Mesenteric fat pad (tissue), 1 donor: Measurements from ENCODE around the gene UCKL1. TPM values are rescaled to one million over a fixed set of nuclear protein-coding genes. Genes with fewer than 3 reads are reported as not detected.
"Not testable (repeated sequence)": the region's sequence is repeated elsewhere in the genome, so short reads cannot be mapped to it uniquely, and the experiment has no call there.

Source experiments
- DNase-seq: peaks from one replicate; pipeline ENCODE4 v3.0.0-alpha.2; 2020; ENCODE audit warnings: low spot score
- total RNA-seq: library from RNA; stranded (reverse); fragmentation: NEBNext Ultra II Directional; extraction: Animal tissue kit (Norgen Biotek cat#: 25700); gene quantifications from one replicate; pipeline ENCODE4 v1.2.1, GENCODE V29; 2021
- donor health status: DM: yes; HTN: yes; CAD: no.

UCKL1 gene
- total RNA-seq, 1 donor from 2014 or later = 36.0 TPM

DNA sequence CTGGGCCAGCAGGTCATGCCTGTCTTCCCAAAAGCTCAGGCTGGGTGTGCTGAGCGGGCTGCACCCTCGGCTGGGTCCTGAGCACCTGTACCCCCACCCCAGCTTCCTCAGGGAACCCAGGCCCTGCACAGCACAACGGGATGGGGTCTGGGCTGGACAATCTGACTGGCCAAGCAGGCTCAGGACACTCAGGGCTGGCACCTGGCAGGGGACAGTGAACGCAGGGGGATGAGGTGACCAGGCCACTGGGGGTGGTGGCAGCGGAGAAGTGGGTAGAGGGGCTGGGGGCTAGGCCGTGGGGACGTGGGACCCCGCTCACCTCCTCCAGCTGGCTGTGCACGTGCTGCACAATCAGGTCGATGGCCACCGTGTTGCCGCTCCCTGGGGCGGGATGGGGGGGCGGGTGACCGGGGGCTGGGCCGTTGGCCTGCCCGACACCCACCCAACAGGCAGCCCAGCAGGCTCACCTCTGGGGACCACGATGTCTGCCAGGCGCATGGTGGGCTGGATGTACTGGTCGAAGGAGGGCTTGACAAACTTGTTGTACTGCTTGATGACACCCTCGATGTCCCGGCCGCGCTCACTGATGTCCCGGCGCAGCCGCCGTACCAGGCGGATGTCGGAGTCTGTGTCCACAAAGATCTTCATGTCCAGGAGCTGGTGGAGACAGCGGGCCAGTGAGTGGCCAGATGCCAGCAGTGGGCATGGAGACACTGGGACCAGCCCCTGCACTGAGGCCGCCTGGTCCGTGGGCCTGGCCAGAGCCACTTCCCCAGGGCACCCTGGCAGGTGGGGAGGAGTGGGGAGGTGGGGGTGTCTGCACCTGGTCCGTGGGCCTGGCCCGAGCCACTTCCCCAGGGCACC lies 11.9 kb downstream of the UCKL1 start:
- DNase-seq = no peak

GRCh38 chr20:63943808-63944077 lies 12.5 kb downstream of the UCKL1 start:
- DNase-seq = no peak

DNA sequence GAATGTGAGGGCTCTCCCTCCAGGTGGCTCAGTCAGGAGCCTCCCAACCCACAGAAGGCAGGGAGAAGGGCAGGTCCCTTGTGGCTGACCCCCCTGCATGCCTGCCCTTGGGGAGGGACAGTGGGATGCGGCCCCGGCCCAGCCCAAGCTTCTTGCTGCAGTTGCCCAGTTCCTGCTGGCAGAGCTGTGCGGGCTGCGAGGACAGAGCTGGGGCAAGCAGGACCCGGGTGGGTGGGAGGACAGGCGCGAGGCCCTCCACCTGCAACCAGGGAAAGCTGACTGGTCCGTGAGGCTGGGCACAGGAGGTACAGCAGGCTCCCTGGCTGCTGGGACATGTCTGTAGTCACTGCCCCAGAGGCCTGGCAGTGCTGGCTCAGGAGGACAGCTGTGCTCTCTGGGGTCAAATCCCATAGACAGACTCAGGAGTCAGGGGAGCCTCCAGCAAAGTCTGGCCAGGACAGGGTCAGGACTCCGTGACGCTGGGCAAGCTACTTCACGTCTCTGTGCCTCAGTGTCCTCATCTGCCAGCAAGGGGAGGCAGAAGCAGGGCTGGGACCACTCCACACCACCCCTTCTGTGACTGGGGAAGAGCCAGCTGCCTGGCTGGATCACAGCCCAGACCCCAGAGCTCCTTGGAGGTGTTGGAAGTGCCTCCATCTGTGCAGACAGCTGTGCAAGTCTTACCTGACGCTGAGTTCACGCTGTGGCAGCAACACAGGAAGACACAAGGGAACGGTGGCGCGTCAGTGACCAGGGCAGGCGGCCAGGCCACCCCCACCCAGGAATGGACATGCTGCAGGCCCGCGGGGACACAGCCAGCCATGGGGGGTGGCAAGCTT lies 13.0 kb downstream of the UCKL1 start:
- DNase-seq = no peak

- no peak for DNase-seq
These were observed 13.8 kb downstream of the UCKL1 start for GRCh38 chr20:63942250-63942951.

- DNase-seq = no peak
These were observed 14.7 kb downstream of the UCKL1 start for GRCh38 chr20:63941282-63942081.

GRCh38 chr20:63940472-63941266 lies 15.5 kb downstream of the UCKL1 start:
- no peak for DNase-seq

GRCh38 chr20:63940071-63940471 lies 16.1 kb downstream of the UCKL1 start:
- no peak for DNase-seq

DNA sequence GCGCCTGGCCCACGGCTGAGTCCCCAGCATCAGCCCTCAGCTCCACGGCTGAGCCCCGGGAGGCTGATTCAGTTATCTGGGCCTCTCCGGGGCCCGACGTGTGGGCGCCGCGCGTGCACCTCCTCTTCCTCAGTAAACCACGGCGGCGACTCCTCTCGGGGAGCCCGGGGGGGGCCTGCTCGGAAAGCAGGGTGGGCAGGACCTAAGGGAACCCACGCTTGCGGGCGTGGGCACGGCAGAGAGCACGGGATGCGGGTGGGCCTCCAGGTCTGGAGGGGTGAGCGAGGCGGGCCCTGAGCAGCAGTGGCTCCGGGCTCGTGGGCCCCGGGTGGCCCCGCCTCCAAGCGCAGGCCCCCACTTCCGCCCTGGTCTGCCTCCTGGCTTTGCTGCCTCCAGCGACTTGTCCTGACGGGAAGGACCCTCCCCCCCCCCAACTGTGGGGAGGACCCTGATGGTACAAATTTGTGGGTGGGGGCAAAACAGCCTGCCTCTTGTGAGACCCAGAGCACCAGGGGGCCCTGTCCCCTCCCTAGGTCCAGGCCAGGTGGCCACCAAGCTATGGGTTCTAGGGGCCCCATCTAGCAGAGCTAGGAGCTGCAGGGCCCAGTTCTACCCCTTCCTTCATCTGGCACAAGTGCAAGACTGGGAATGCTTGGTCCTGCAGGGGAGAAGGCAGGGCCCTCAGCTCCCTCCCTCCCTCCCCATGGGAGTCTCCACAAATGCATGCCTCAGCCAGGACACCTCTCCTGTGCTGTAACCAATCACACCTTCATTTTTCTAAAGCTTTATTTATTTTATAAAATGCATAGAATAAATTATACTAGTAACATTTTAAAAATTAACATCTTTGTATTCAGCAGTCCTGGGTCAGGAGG lies 16.9 kb downstream of the UCKL1 start:
- DNase-seq = no peak

DNA sequence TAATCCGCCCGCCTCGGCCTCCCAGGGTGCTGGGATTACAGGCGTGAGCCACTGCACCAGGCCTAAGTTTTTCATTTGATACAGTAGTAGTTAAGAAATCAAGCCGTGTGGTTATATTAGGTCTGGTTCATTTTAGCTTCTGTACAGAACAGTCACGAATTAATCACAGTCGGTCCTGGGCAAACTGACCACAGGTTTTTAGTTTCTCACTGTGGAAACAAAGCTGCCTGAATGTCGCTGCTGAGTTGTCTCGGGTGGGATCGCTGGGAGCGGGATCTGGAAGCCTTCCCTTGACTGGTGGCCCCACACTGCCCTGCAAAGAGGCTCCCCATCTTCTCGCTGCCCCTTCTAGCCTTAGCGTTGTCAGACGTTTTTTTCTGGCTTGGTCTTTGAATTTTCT lies 18.6 kb downstream of the UCKL1 start:
- no peak for DNase-seq

- DNase-seq = no peak
These were observed 20.8 kb downstream of the UCKL1 start for GRCh38 chr20:63935447-63935846.

- DNase-seq = no peak
These were observed 21.7 kb downstream of the UCKL1 start for GRCh38 chr20:63934271-63935068.

DNA sequence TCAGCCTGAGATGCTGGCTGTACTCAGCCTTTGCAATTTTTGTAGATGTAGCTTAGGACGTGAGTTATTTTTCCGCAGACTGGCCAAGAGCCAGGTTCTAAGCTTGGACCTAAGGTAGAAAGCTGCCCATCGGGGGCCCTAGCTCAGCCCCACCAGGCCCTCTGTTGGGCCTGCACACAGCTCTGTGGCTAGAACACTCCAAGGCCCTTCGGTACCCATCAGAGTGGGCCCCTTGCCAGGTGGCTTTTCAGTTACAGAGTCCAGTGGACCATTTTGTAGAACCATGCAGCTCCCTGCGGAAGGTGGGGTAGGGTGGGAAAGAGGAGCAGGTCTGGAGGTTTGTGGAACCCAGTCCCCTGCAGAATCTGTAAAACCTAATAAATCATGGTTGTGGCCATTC lies 22.6 kb downstream of the UCKL1 start:
- no peak for DNase-seq

DNA sequence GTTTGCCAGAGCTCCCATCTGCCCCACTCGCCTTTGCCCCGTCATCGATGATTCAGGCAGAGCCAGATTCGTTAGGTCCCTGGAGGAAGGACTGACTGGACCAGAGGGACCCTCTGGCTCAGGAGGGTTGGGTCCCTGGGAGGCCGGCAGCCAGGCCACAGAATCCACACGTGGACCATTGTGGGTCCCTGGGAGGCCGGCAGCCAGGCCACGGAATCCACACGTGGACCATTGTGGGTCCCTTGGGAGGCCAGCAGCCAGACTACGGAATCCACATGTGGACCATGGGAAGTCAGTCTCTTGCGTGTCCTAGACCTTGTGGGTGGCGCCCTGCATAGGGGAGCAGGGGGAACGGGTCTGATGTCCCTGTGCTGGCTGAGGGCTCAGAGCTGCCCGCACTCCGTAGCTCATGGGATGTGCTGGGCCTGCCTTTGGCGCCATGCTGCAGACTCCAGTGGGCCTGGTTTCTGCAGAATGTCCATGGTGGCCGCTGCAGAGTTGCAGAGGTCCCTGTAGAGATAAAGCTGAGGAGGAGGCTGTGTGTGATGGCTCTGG lies 23.5 kb downstream of the UCKL1 start:
- no peak for DNase-seq

DNA sequence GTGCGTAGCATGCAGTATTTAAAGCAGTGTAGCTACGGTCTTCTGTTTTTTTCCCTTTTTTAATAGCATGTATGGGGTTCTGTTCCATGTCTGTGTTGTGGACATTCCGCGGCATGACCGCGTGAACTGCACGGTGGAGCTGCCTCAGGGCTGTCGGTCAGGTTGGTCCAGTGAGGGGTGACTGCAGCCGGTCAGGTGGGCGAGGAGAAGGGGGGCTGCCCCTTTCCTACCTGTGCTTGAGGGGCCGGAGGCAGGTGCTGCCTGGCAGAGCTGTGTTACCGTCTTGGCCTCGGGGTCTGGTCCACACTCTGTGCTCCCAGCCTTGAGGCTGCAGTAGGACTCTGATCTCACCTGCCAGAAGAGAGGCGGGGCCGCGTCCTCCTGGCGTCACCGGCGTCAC lies 24.5 kb downstream of the UCKL1 start:
- DNase-seq = no peak

- DNase-seq = no peak
These were observed 25.2 kb downstream of the UCKL1 start for GRCh38 chr20:63930971-63931553.

GRCh38 chr20:63929473-63929883 lies 26.7 kb downstream of the UCKL1 start:
- DNase-seq = not testable (repeated sequence)

- no peak for DNase-seq
These were observed 27.1 kb downstream of the UCKL1 start for GRCh38 chr20:63929071-63929470.

DNA sequence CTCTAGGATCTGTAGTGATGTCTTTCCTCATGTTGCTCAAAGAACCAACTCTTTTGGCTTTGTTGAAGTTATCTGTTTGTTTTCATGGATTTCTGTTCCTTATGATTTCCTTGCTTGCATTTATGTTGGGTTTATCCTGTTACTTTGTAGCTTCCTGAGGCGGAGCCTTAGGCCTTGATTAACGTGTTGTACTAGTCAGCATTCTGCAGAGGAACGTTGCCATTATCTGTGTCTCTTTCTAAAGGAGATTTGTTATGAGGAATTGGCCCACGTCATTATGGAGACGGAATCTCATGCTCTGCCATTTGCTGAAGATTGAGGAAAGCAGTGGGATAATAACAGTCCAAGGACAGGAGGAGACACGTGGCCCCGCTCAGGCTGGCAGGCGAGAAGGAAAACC lies 29.9 kb downstream of the UCKL1 start:
- DNase-seq = no peak
